A549 (cell line): ENCODE results near the gene MAPK8IP3. TPM values are rescaled to one million over a fixed set of nuclear protein-coding genes. Genes with fewer than 3 reads are reported as not detected.
"Not testable (repeated sequence)": the region's sequence is repeated elsewhere in the genome, so short reads cannot be mapped to it uniquely, and the experiment has no call there.

Experiments used
- ATAC-seq, 2 experiments: fragments of 200-7000 bp in 1 of 2; fragments of >200 bp in 1 of 2; cut with Nextera tagmentation in 1 of 2; cut with Tn5 transposase in 1 of 2; 3 replicates each; pipeline versions ENCODE4 v1.8.0 to v1.9.1; 2018 to 2020; ENCODE audit warnings: mild to moderate bottlenecking in 1 of 2, moderate library complexity in 1 of 2
- CTCF ChIA-PET: fragments of 300-600 bp; sonication (Branson Sonifier 250); formaldehyde crosslinking; extraction: SDS; loops from one replicate; lab custom pipeline; 2021; ENCODE audit warnings: antibody characterized with exemption, inconsistent platforms; lab: Yijun Ruan, JAX
- POLR2A ChIA-PET: fragments of 350-600 bp; formaldehyde crosslinking; extraction: SDS; loops from one replicate; lab custom pipeline; 2021; ENCODE audit warnings: antibody characterized with exemption, inconsistent platforms; lab: Yijun Ruan, JAX
- DNase-seq, 2 experiments: peaks; one replicate each; pipeline versions ENCODE4 v3.0.0 to v3.0.0-alpha.2; 2011 to 2016; ENCODE audit warnings: low read depth in 1 of 2, low spot score in 1 of 2
- FAIRE-seq: peaks from 2 replicates; lab custom pipeline; 2011; peaks lifted over from hg19 to GRCh38; lab: Jason Lieb, UNC
- H3K27ac ChIP-seq, 2 experiments: fragments of >200 bp; sonication (Bioruptor Twin); formaldehyde crosslinking; 3 replicates each; pipeline ENCODE4 v1.5.1; 2016 to 2017
- H3K4me1 ChIP-seq: fragments of >200 bp; sonication (Bioruptor Twin); formaldehyde crosslinking; 3 replicates; pipeline ENCODE4 v1.6.1; 2016
- H3K4me2 ChIP-seq: fragments of >200 bp; sonication (Bioruptor Twin); formaldehyde crosslinking; 3 replicates; pipeline ENCODE4 v1.6.1; 2016
- H3K4me3 ChIP-seq: fragments of >200 bp; sonication (Bioruptor Twin); formaldehyde crosslinking; 3 replicates; pipeline ENCODE4 v1.5.1; 2016
- H3K9me3 ChIP-seq: fragments of >200 bp; sonication (Bioruptor Twin); formaldehyde crosslinking; 3 replicates; pipeline ENCODE4 v1.6.1; 2016
- BHLHE40 ChIP-seq: IDR thresholded peaks from 2 replicates; pipeline ENCODE4 v1.6.1; 2012; ENCODE audit warnings: low read depth, low read length, inconsistent platforms
- CBX2 ChIP-seq: fragments of 200-600 bp; sonication (generic); IDR thresholded peaks from 2 replicates; pipeline ENCODE4 v1.6.1; 2016; ENCODE audit warnings: low read depth, mild to moderate bottlenecking, borderline replicate concordance
- CHD2 ChIP-seq: fragments of 150-350 bp; IDR thresholded peaks from 2 replicates; pipeline ENCODE4 v1.6.1; 2014; ENCODE audit warnings: low read length; ENCODE audit not compliant: partially characterized antibody
- CHD4 ChIP-seq: fragments of 200-600 bp; sonication (generic); IDR thresholded peaks from 2 replicates; pipeline ENCODE4 v1.6.1; 2016; ENCODE audit warnings: antibody characterized with exemption, mild to moderate bottlenecking, borderline replicate concordance
- EHF ChIP-seq: fragments of 250-450 bp; sonication (Bioruptor Pico); IDR thresholded peaks from 2 replicates; pipeline ENCODE4 v1.5.0; 2020; ENCODE audit warnings: mild to moderate bottlenecking
- EP300 ChIP-seq, 2 experiments: fragments of >200 bp; sonication (Bioruptor Twin); formaldehyde crosslinking; IDR thresholded peaks; 2 replicates in 1 of 2; 3 replicates in 1 of 2; pipeline ENCODE4 v1.6.1; 2016 to 2017
- FOXS1 ChIP-seq: fragments of 250-450 bp; sonication (Bioruptor Pico); IDR thresholded peaks from 2 replicates; pipeline ENCODE4 v1.5.0; 2020; ENCODE audit warnings: mild to moderate bottlenecking, moderate library complexity
- MAFK ChIP-seq: fragments of 450-650 bp; IDR thresholded peaks from 2 replicates; pipeline ENCODE4 v1.6.1; 2014; ENCODE audit not compliant: partially characterized antibody
- NR3C1 ChIP-seq: fragments of >200 bp; sonication (Bioruptor Twin); formaldehyde crosslinking; IDR thresholded peaks from 3 replicates; pipeline ENCODE4 v1.6.1; 2017
- POLR2A ChIP-seq: IDR thresholded peaks from 2 replicates; pipeline ENCODE4 v1.6.1; 2012; ENCODE audit warnings: mild to moderate bottlenecking, low read length
- RFX5 ChIP-seq: fragments of 450-650 bp; IDR thresholded peaks from 2 replicates; pipeline ENCODE4 v1.7.1; 2014; ENCODE audit warnings: antibody characterized with exemption, mild to moderate bottlenecking, moderate library complexity
- TFCP2L1 ChIP-seq: fragments of 250-450 bp; sonication (Bioruptor Pico); IDR thresholded peaks from 2 replicates; pipeline ENCODE4 v1.5.0; 2021; ENCODE audit warnings: mild to moderate bottlenecking
- ZFP36 ChIP-seq: fragments of 450-650 bp; IDR thresholded peaks from 2 replicates; pipeline ENCODE4 v1.6.1; 2014; ENCODE audit warnings: borderline replicate concordance; ENCODE audit not compliant: partially characterized antibody
- ZNF302 ChIP-seq: fragments of 250-450 bp; sonication (Bioruptor Pico); IDR thresholded peaks from 2 replicates; pipeline ENCODE4 v1.9.0; 2021; ENCODE audit warnings: inconsistent platforms, mild to moderate bottlenecking, moderate library complexity
- WGBS: methylation state at CpG from one replicate; pipeline ENCODE4 v1.1.6; 2017; ENCODE audit errors: missing lambda C conversion rate; 5-methylcytosine and 5-hydroxymethylcytosine counted together
- polyA plus RNA-seq, 4 experiments: library from polyadenylated mRNA; depleted of rRNA in 3 of 4; stranded (reverse); fragments of >200 nt; fragmentation: RNase III in 1 of 4; extraction: RNeasy Plus Mini Kit Qiagen cat#74134 plus additional on column Dnase treatment in 1 of 4; gene quantifications; 2 replicates in 3 of 4; 3 replicates in 1 of 4; pipeline ENCODE4 v1.2.3, GENCODE V29; 2011 to 2017
- TF ChIP-seq, protein P1 (sequence below): fragments of 450-650 bp; IDR thresholded peaks from 2 replicates; pipeline ENCODE4 v1.6.1; 2014; ENCODE audit warnings: antibody characterized with exemption
- TF ChIP-seq, protein P2 (sequence below): fragments of 200-600 bp; sonication (generic); IDR thresholded peaks from 2 replicates; pipeline ENCODE4 v1.6.1; 2016; ENCODE audit warnings: antibody characterized with exemption, mild to moderate bottlenecking, moderate library complexity
- TF ChIP-seq, protein P3 (sequence below): fragments of >200 bp; sonication (Bioruptor Twin); formaldehyde crosslinking; IDR thresholded peaks from 2 replicates; pipeline ENCODE4 v1.6.1; 2016
- TF ChIP-seq, protein P4 (sequence below): fragments of 250-450 bp; sonication (Bioruptor Pico); IDR thresholded peaks from 2 replicates; pipeline ENCODE4 v1.5.0; 2020; ENCODE audit warnings: low read depth, mild to moderate bottlenecking, moderate library complexity

Gene MAPK8IP3
- polyA plus RNA-seq, 2 of the 4 experiments (the other 2 are of a cell fraction), result 12.0 to 53.3 TPM

DNA sequence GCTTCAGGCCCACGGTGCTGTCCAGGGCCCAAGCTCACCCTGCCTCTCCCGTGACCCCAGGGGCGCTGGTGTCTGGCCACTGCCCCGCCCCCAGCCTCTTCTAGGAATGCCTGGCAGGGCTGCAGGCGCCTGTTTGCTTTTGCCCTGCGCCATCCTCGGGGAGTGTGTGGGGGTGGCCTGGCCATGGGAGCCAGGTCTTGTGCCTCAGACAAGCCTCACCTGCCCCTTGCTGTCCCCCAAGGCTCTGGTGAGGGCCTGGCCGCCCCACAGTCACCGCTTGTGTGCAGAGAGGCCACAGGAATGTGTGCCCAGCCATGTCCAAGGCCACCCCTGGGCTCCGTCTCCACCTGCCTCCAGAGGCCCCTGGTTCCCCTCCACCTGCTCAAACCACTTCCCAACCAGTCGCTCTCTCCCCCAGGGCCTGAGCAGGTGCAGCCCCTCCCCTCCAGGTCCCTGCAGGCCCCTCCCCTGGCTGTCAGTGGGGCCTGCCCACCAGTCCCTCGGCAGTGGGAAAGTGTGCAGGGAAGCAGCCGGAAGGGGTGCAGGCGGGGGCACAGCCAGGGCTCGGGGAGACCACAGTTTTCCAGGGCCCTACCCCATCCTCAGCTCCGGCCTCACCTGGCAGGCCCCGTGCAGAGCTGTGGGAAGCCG lies 88.4 kb downstream of the MAPK8IP3 start (continued):
- TF ChIP-seq, protein P1, sequence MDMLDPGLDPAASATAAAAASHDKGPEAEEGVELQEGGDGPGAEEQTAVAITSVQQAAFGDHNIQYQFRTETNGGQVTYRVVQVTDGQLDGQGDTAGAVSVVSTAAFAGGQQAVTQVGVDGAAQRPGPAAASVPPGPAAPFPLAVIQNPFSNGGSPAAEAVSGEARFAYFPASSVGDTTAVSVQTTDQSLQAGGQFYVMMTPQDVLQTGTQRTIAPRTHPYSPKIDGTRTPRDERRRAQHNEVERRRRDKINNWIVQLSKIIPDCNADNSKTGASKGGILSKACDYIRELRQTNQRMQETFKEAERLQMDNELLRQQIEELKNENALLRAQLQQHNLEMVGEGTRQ, result no peak
- no peak for TF ChIP-seq POLR2A
- TF ChIP-seq CBX2, result no peak
- TF ChIP-seq, protein P2, sequence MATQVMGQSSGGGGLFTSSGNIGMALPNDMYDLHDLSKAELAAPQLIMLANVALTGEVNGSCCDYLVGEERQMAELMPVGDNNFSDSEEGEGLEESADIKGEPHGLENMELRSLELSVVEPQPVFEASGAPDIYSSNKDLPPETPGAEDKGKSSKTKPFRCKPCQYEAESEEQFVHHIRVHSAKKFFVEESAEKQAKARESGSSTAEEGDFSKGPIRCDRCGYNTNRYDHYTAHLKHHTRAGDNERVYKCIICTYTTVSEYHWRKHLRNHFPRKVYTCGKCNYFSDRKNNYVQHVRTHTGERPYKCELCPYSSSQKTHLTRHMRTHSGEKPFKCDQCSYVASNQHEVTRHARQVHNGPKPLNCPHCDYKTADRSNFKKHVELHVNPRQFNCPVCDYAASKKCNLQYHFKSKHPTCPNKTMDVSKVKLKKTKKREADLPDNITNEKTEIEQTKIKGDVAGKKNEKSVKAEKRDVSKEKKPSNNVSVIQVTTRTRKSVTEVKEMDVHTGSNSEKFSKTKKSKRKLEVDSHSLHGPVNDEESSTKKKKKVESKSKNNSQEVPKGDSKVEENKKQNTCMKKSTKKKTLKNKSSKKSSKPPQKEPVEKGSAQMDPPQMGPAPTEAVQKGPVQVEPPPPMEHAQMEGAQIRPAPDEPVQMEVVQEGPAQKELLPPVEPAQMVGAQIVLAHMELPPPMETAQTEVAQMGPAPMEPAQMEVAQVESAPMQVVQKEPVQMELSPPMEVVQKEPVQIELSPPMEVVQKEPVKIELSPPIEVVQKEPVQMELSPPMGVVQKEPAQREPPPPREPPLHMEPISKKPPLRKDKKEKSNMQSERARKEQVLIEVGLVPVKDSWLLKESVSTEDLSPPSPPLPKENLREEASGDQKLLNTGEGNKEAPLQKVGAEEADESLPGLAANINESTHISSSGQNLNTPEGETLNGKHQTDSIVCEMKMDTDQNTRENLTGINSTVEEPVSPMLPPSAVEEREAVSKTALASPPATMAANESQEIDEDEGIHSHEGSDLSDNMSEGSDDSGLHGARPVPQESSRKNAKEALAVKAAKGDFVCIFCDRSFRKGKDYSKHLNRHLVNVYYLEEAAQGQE, result no peak
- TF ChIP-seq EHF (CRISPR knock-in tag), result no peak
- TF ChIP-seq BHLHE40, result no peak
- no peak for TF ChIP-seq TFCP2L1 (CRISPR knock-in tag)

DNA sequence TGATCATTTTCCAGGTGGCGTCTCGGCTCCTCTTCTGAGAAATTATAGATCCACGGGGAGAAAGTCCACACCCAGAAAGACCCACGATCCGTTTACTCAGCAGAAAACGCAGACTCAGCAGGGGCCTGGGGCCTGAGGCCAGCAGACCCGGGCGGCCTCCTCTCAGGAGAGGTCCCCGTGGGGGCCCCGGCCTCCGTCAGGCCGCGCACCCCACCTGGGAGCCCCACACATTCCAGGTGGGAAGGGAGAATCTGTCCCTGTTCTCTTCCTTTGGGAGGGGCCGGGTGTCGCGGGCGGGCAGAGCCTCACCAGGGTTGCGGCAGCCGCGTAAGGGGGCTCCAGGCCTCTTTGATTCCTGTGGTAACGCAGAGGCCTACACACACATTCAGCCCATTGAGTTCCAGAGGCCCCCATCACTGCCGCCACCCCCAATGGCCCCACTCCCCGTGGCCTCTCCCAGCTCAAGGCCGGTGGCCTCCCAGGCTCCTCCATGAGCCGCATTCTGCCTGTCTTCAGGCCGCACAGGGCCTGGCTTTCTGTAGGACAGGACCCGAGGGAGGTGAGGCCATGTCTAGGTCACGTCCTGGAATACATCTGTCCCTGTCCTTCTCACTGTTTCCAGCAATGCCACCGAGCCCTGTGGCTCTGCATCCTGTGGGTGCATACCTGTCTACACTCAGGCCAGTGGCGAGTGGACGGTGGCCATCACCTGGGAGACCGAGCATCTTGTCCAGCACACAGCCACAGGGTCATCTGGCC lies 89.1 kb downstream of the MAPK8IP3 start:
- FAIRE-seq (no peak), DNase-seq (no peak), ATAC-seq (no peak)
- POLR2A ChIA-PET, result interaction anchor here (1.2 kb wide), 1 partner anchor 12 kb away, joined by 3 read pairs; the partner anchor contains the start of genes NUBP2 and SPSB3
- peaks cover 5% of the 10 kb centered on the region; the same call in 1 of the 3 replicates for H3K4me1 ChIP-seq
- WGBS, result 89% methylated on average over 32 of the region's 32 CpGs
- H3K27ac ChIP-seq, result no peak overlapping the region
- CTCF ChIA-PET, result interaction anchor here (1.2 kb wide), 1 partner anchor 134 kb away, joined by 3 read pairs; no protein-coding TSS in a partner anchor
- no peak for TF ChIP-seq CHD4
- TF ChIP-seq MAFK, result peak; percentile 65
- H3K4me2 ChIP-seq, result no peak overlapping the region
- H3K9me3 ChIP-seq, result peaks cover 21% of the 10 kb centered on the region; the same call in 2 of the 3 replicates
- no peak overlapping the region for H3K4me3 ChIP-seq

DNA sequence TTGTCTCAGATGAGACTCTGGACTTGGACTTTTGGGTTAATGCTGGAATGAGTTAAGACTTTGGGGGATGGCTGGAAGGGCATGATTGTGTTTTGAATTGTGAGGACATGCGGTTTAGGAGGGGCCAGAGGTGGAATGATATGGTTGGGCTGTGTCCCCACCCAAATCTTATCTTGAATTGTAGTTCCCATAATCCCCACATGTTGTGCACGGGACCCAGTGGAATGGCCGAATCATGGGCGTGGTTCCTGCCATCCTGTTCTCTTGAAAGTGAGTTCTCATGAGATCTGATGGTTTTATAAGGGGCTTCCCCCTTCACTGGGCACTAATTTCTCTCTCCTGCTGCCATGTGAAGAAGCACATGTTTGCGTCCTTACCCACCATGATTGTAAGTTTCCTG lies 93.3 kb downstream of the MAPK8IP3 start:
- H3K27ac ChIP-seq, POLR2A ChIA-PET, H3K4me2 ChIP-seq, FAIRE-seq, ATAC-seq, H3K4me3 ChIP-seq, DNase-seq, H3K4me1 ChIP-seq: not testable (repeated sequence)
- peaks cover 21% of the 10 kb centered on the region; the same call in 2 of the 3 replicates for H3K9me3 ChIP-seq
- WGBS, result 60% methylated on average over 5 of the region's 5 CpGs
- CTCF ChIA-PET, result interaction anchor here (0.6 kb wide), 1 partner anchor 362 kb away, joined by 3 read pairs; no protein-coding TSS in a partner anchor

DNA sequence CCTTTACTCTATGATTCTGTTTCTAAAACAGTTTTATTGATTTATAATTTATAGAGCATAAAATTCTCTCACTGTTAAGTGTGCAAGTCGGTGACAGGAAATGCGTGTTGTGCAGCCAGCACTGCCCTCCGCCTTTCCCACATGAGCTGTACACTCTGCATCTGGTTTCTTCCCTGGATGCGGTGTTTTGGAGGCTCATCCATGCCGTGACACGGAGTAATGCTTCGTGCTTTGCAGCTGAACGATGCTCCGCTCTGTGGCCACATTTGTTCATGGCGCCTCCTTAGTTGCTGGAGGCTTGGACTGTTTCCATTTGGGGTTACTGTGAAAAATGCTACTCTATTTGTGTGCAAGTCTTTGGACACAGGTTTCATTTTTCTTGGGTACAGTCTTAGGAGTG lies 94.7 kb downstream of the MAPK8IP3 start:
- peaks cover 21% of the 10 kb centered on the region; the same call in 2 of the 3 replicates for H3K9me3 ChIP-seq
- TF ChIP-seq CHD2 (no peak), ZNF302 (CRISPR knock-in tag) (no peak), ZFP36 (no peak), EHF (CRISPR knock-in tag) (no peak), EP300 (IDR thresholded peaks at IDR 0.05) (no peak), MAFK (no peak), RFX5 (no peak), NR3C1 (no peak), FOXS1 (no peak)
- TF ChIP-seq, protein P3, sequence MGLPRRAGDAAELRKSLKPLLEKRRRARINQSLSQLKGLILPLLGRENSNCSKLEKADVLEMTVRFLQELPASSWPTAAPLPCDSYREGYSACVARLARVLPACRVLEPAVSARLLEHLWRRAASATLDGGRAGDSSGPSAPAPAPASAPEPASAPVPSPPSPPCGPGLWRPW, result no peak
- TF ChIP-seq, protein P4, sequence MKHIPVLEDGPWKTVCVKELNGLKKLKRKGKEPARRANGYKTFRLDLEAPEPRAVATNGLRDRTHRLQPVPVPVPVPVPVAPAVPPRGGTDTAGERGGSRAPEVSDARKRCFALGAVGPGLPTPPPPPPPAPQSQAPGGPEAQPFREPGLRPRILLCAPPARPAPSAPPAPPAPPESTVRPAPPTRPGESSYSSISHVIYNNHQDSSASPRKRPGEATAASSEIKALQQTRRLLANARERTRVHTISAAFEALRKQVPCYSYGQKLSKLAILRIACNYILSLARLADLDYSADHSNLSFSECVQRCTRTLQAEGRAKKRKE (CRISPR knock-in tag), result no peak
- TF ChIP-seq, all 56 proteins: peak for 0
- no peak for FAIRE-seq
- H3K4me3 ChIP-seq, result no peak overlapping the region
- WGBS, result 84% methylated on average over 10 of the region's 10 CpGs
- H3K27ac ChIP-seq, result no peak overlapping the region
- H3K4me1 ChIP-seq, result no peaks in the 10 kb centered on the region
- no peak overlapping the region for H3K4me2 ChIP-seq
- DNase-seq, result no peak
- ATAC-seq, result no peak
- POLR2A ChIA-PET, result no interaction called here
- CTCF ChIA-PET, result interaction anchor here (1.0 to 2.1 kb wide), 2 partner anchors 12 to 40 kb away, joined by 3 to 15 read pairs; no protein-coding TSS in a partner anchor
